ENCODE results near the gene MEGF11. TPM values are rescaled to one million over a fixed set of nuclear protein-coding genes. Genes with fewer than 3 reads are reported as not detected.

MEGF11 gene
- polyA plus RNA-seq, 2 of the 4 experiments (the other 2 are of a cell fraction) = 0.25 to 0.31 TPM

- Histone ChIP-seq H3K4me1 (peaks cover 28% of the 10 kb centered on the region), H3K4me2 (peak overlapping the region; percentile 78), H3K9me3 (no peaks in the 10 kb centered on the region), H3K4me3 (peak overlapping the region; percentile 51), H3K27ac (peak overlapping the region; percentile 95)
- 38% methylated on average over 22 of the region's 22 CpGs for WGBS (ENCODE audit: missing lambda C conversion rate)
- DNase-seq (ENCODE audit: low read depth in 1 of 2, low spot score in 1 of 2) (no peak), FAIRE-seq (no peak), ATAC-seq (peak in 1 of 2 experiments; percentile 1; a peak in 3 of 6 replicates)
- TF ChIP-seq MAX (IDR thresholded peaks at IDR 0.05) (peak; percentile 62; the same call in 1 of the 2 replicates), ESRRA (IDR thresholded peaks at IDR 0.05; ENCODE audit: borderline replicate concordance, low read length) (no peak), PHF8 (IDR thresholded peaks at IDR 0.05; ENCODE audit: borderline replicate concordance, low read depth) (peak; percentile 92)
- ChIA-PET POLR2A (interaction anchor here (0.7 to 1.2 kb wide), 2 partner anchors 63 to 423 kb away, joined by 3 read pairs; partner anchors contain the start of genes RAB11A and TIPIN), CTCF (interaction anchor here (0.6 to 4.3 kb wide), 7 partner anchors 41 to 697 kb away, joined by 3 to 25 read pairs (median 4); partner anchors contain the start of gene SNAPC5)
Measured at GRCh38 chr15:66292571-66293418, 39.2 kb upstream of the MEGF11 start.

- Histone ChIP-seq H3K4me2 (peak overlapping the region; percentile 78), H3K9me3 (no peaks in the 10 kb centered on the region), H3K4me1 (peaks cover 31% of the 10 kb centered on the region), H3K27ac (peak overlapping the region in 1 of 2 experiments; percentile 95; a peak in 2 of 6 replicates), H3K4me3 (no peak overlapping the region)
- FAIRE-seq (no peak), ATAC-seq (no peak), DNase-seq (ENCODE audit: low read depth in 1 of 2, low spot score in 1 of 2) (no peak)
- POLR2A ChIA-PET = no interaction called here
- WGBS (ENCODE audit: missing lambda C conversion rate) = 91% methylated on average over 6 of the region's 6 CpGs
- no peak for TF ChIP-seq FOSB (CRISPR knock-in tag; IDR thresholded peaks at IDR 0.05)
- TF ChIP-seq KDM5A (IDR thresholded peaks at IDR 0.05) = no peak
- TF ChIP-seq NR3C1 (IDR thresholded peaks at IDR 0.05) = no peak
- TF ChIP-seq MAFK (IDR thresholded peaks at IDR 0.05; ENCODE audit: partially characterized antibody) = no peak
- no peak for TF ChIP-seq KDM1A (IDR thresholded peaks at IDR 0.05; ENCODE audit: low read depth)
- no peak for TF ChIP-seq CTCF (IDR thresholded peaks at IDR 0.05)
- TF ChIP-seq EHF (CRISPR knock-in tag; IDR thresholded peaks at IDR 0.05) = no peak
- TF ChIP-seq GATA3 (IDR thresholded peaks at IDR 0.05; ENCODE audit: borderline replicate concordance) = no peak
- TF ChIP-seq POLR2A (IDR thresholded peaks at IDR 0.05; ENCODE audit: low read length) = no peak
- no peak for TF ChIP-seq HMGXB4 (CRISPR knock-in tag; IDR thresholded peaks at IDR 0.05; ENCODE audit: borderline replicate concordance)
- no peak for TF ChIP-seq ZSCAN20 (CRISPR knock-in tag; IDR thresholded peaks at IDR 0.05)
- TF ChIP-seq JUNB (IDR thresholded peaks at IDR 0.05) = no peak
- no peak for TF ChIP-seq HES2 (IDR thresholded peaks at IDR 0.05)
- no peak for TF ChIP-seq TP53 (CRISPR knock-in tag; IDR thresholded peaks at IDR 0.05)
- CTCF ChIA-PET = interaction anchor here (0.6 to 4.3 kb wide), 9 partner anchors 21 to 696 kb away, joined by 3 to 25 read pairs (median 4); partner anchors contain the start of gene SNAPC5
Measured at GRCh38 chr15:66291816-66292570, 38.4 kb upstream of the MEGF11 start.

- ATAC-seq (no peak), DNase-seq (ENCODE audit: low read depth in 1 of 2, low spot score in 1 of 2) (no peak), FAIRE-seq (no peak)
- POLR2A ChIA-PET = no interaction called here
- H3K4me1 ChIP-seq = peaks cover 25% of the 10 kb centered on the region
- CTCF ChIA-PET = interaction anchor here (0.8 to 4.4 kb wide), 4 partner anchors 40 to 972 kb away, joined by 3 to 25 read pairs (median 13); no protein-coding TSS in a partner anchor
- no peak overlapping the region for H3K4me2 ChIP-seq
- H3K4me3 ChIP-seq = no peak overlapping the region
- no peaks in the 10 kb centered on the region for H3K9me3 ChIP-seq
- TF ChIP-seq TFCP2L1 (CRISPR knock-in tag; IDR thresholded peaks at IDR 0.05) = no peak
- no peak for TF ChIP-seq BHLHE40 (IDR thresholded peaks at IDR 0.05; ENCODE audit: low read depth, low read length)
- TF ChIP-seq CBX2 (IDR thresholded peaks at IDR 0.05; ENCODE audit: borderline replicate concordance, low read depth) = no peak
- no peak for TF ChIP-seq HEYL (CRISPR knock-in tag; IDR thresholded peaks at IDR 0.05)
- no peak for TF ChIP-seq RFX5 (IDR thresholded peaks at IDR 0.05)
- TF ChIP-seq SREBF2 (IDR thresholded peaks at IDR 0.05) = no peak
- TF ChIP-seq FOSB (CRISPR knock-in tag; IDR thresholded peaks at IDR 0.05) = no peak
- TF ChIP-seq CEBPB (IDR thresholded peaks at IDR 0.05) = no peak
- no peak for TF ChIP-seq NPAS2 (CRISPR knock-in tag; IDR thresholded peaks at IDR 0.05; ENCODE audit: borderline replicate concordance)
- no peak overlapping the region for H3K27ac ChIP-seq
Measured at GRCh38 chr15:66290518-66290917, 37.0 kb upstream of the MEGF11 start.
